Lower lobe of right lung (tissue), 2 donors: Measurements from ENCODE around the gene CTNNA2. TPM values are rescaled to one million over a fixed set of nuclear protein-coding genes. Genes with fewer than 3 reads are reported as not detected.
A peak's percentile ranks its signal among the peaks of the same experiment; 100 is the strongest.

Source experiments
- ATAC-seq, 2 donors: fragments of 200-7000 bp; cut with Tn5 transposase; one replicate each; pipeline ENCODE4 v1.9.1; 2020 to 2022; ENCODE audit warnings: mild to moderate bottlenecking in 2 of 2, moderate library complexity in 2 of 2
- DNase-seq: peaks from one replicate; pipeline ENCODE4 v3.0.0-alpha.2; 2020
- H3K27ac ChIP-seq: fragments of 200-600 bp; one replicate; pipeline ENCODE4 v1.8.0; 2022
- H3K27me3 ChIP-seq: fragments of 200-600 bp; one replicate; pipeline ENCODE4 v1.8.0; 2022; ENCODE audit warnings: low read depth
- H3K36me3 ChIP-seq: fragments of 200-600 bp; one replicate; pipeline ENCODE4 v1.8.0; 2022; ENCODE audit warnings: mild to moderate bottlenecking
- H3K4me1 ChIP-seq: fragments of 200-600 bp; one replicate; pipeline ENCODE4 v1.8.0; 2022
- H3K4me3 ChIP-seq: fragments of 200-600 bp; one replicate; pipeline ENCODE4 v1.8.0; 2022; ENCODE audit warnings: mild to moderate bottlenecking
- H3K9me3 ChIP-seq: fragments of 200-600 bp; one replicate; pipeline ENCODE4 v1.8.0; 2022
- CTCF ChIP-seq: fragments of 200-600 bp; IDR thresholded peaks from one replicate; pipeline ENCODE4 v1.8.0; 2022; ENCODE audit warnings: antibody characterized with exemption, mild to moderate bottlenecking
- intact Hi-C: fragments of 100-400 bp; cut with DNase I; formaldehyde crosslinking; loops from one replicate; pipeline ENCODE4 v1.11.0; 2022
- total RNA-seq: library from RNA; stranded (reverse); fragmentation: NEBNext Ultra II Directional; extraction: Animal tissue kit (Norgen Biotek cat#: 25700); gene quantifications from one replicate; pipeline ENCODE4 v1.2.1, GENCODE V29; 2021
- donor health status: DM: no; HTN: yes; CAD: no; lungs with severe emphysema.

The CTNNA2 gene
- total RNA-seq, 1 donor from 2014 or later, result not detected

- Histone ChIP-seq H3K27me3 (no peaks in the 10 kb centered on the region), H3K36me3 (no peaks in the 10 kb centered on the region), H3K9me3 (no peaks in the 10 kb centered on the region), H3K4me3 (no peak overlapping the region), H3K4me1 (no peaks in the 10 kb centered on the region), H3K27ac (no peak overlapping the region)
- intact Hi-C loops, result no loop called here
- ATAC-seq, result no peak
- no peak for DNase-seq
- TF ChIP-seq CTCF, result no peak
Observed at GRCh38 chr2:80062298-80062697, 549.4 kb downstream of the CTNNA2 start.

- ATAC-seq (peak; percentile 93 to 96), DNase-seq (peak; percentile 34)
- no peak for TF ChIP-seq CTCF
- H3K4me1 ChIP-seq, result no peaks in the 10 kb centered on the region
- no peak overlapping the region for H3K4me3 ChIP-seq
- no peaks in the 10 kb centered on the region for H3K27me3 ChIP-seq
- H3K27ac ChIP-seq, result no peak overlapping the region
- intact Hi-C loops, result no loop called here
- H3K9me3 ChIP-seq, result no peaks in the 10 kb centered on the region
- no peaks in the 10 kb centered on the region for H3K36me3 ChIP-seq
Observed at GRCh38 chr2:80068038-80068731, 555.3 kb downstream of the CTNNA2 start.

- no peak for ATAC-seq
- TF ChIP-seq CTCF, result no peak
- no peaks in the 10 kb centered on the region for H3K27me3 ChIP-seq
Observed at GRCh38 chr2:80070587-80070986, 557.7 kb downstream of the CTNNA2 start.

GRCh38 chr2:80071941-80072340 lies 559.1 kb downstream of the CTNNA2 start:
- Histone ChIP-seq H3K27me3 (no peaks in the 10 kb centered on the region), H3K9me3 (no peaks in the 10 kb centered on the region), H3K4me3 (no peak overlapping the region), H3K36me3 (no peaks in the 10 kb centered on the region), H3K27ac (no peak overlapping the region), H3K4me1 (no peaks in the 10 kb centered on the region)
- ATAC-seq, result no peak
- no peak for TF ChIP-seq CTCF
- DNase-seq, result no peak
- intact Hi-C loops, result no loop called here

More at GRCh38 chr2:80070587-80070986, 557.7 kb downstream of the CTNNA2 start:
- H3K9me3 ChIP-seq, result no peaks in the 10 kb centered on the region
- intact Hi-C loops, result no loop called here
- no peak for DNase-seq
- H3K27ac ChIP-seq, result no peak overlapping the region
- no peaks in the 10 kb centered on the region for H3K36me3 ChIP-seq
- no peaks in the 10 kb centered on the region for H3K4me1 ChIP-seq
- H3K4me3 ChIP-seq, result no peak overlapping the region

GRCh38 chr2:80073134-80073561 lies 560.3 kb downstream of the CTNNA2 start:
- peak; percentile 74 to 76 for ATAC-seq
- no peaks in the 10 kb centered on the region for H3K27me3 ChIP-seq
- no peak overlapping the region for H3K27ac ChIP-seq
- DNase-seq, result no peak
- no peak overlapping the region for H3K4me3 ChIP-seq
- H3K4me1 ChIP-seq, result no peaks in the 10 kb centered on the region
- H3K9me3 ChIP-seq, result no peaks in the 10 kb centered on the region
- no peaks in the 10 kb centered on the region for H3K36me3 ChIP-seq
- peak; percentile 64 for TF ChIP-seq CTCF
- intact Hi-C loops, result no loop called here
